Measurements from ENCODE around the gene DNASE1L2.
"Not testable (repeated sequence)": the region's sequence is repeated elsewhere in the genome, so short reads cannot be mapped to it uniquely, and the experiment has no call there.

Gene DNASE1L2

DNA sequence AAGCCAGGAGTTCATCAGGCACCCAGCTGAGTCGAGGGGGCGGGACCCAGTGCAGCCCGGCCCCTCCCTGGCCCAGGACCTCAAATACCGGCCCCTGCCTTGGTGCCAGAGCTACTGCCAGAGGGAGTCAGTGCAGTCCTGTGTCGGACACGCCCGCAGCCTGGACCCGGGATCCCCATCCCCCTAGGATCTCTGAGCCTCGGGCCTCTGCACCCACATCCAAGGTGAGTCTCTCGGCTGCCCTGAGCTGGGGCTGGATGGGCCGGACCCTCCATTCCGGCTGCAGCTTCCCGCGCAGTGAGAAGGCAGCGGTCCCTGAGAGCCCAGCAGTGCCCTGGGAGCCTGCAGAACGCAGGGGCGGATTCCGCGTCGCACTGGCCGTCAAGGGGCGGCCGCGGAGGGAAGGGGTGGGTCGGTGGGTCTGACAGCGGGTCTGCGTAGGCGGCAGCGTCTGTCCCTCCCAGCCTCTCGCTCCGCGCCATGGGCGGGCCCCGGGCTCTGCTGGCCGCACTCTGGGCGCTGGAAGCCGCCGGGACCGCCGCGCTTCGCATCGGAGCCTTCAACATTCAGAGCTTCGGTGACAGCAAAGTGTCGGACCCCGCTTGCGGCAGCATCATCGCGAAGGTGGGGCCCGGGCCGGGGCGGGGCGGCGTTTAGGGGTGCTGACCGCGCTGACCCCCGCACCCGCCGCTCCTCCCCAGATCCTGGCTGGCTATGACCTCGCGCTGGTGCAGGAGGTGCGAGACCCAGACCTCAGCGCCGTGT is at the start of gene DNASE1L2:
TSS of gene DNASE1L2 (plus strand) at position 108 of the 765 bp plus-strand sequence. CDS start at position 481, 373 bp downstream.
- no peak for DNase-seq

DNA sequence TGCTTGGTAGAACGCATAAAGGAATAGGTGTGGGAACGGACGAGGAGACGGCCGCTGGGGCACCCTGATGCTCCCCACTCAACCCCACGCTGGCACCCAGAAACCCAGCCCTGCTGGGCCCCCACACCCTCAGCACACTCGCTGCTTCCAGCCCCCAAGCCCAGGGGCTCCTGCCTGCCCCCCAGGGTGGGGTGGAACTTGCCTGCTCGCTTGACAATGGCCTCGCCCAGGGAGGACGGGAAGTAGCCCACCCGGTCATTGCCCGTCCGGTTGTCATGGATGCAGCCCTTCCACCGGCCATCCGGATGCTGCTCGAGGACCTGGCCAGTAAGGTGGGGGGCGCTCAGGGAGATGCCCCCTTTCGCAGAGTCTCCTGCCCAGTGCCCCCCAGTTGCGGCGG is 49.7 kb upstream of the DNASE1L2 start:
- DNase-seq, result no peak

DNA sequence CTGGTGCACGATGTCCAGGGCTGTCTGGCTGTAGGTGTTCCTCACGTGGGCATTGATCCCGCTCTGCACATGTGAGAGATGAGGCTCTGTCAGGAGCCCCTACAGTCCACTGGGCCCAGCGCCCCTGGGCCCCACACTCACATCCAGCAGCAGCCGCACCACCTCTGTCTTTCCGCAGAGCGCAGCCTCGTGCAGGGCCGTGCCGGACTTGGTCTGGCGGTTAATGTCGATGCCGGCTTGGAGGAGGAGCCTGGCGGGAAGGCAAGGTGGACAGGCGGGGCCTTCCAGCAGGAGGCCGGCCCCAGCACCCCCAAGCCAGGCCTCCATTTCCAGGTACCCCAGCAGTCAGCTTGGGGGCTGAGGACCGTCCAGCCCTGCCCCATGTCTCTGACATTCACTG is 49.0 kb upstream of the DNASE1L2 start:
- no peak for DNase-seq

- DNase-seq, result no peak
These were observed 47.8 kb upstream of the DNASE1L2 start for GRCh38 chr16:2188395-2188794.

- no peak for DNase-seq
These were observed 46.9 kb upstream of the DNASE1L2 start for GRCh38 chr16:2189252-2189893.

- DNase-seq, result no peak
These were observed 46.1 kb upstream of the DNASE1L2 start for GRCh38 chr16:2190002-2190658.

- DNase-seq, result no peak
These were observed 45.4 kb upstream of the DNASE1L2 start for GRCh38 chr16:2190659-2191445.

DNA sequence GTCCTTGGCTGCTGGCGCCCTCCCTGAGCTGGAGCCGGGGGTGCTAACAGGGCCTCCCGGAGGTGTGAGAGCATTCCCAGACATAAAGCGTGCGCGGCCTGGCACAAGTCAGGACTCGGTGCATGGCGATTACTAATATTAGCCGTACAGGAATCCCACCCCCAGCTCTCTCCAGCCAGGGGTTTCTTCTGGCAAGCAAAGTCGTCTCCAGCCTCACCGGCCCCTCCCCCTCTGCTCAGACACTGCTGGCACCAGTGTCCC is 44.9 kb upstream of the DNASE1L2 start:
- no peak for DNase-seq

DNA sequence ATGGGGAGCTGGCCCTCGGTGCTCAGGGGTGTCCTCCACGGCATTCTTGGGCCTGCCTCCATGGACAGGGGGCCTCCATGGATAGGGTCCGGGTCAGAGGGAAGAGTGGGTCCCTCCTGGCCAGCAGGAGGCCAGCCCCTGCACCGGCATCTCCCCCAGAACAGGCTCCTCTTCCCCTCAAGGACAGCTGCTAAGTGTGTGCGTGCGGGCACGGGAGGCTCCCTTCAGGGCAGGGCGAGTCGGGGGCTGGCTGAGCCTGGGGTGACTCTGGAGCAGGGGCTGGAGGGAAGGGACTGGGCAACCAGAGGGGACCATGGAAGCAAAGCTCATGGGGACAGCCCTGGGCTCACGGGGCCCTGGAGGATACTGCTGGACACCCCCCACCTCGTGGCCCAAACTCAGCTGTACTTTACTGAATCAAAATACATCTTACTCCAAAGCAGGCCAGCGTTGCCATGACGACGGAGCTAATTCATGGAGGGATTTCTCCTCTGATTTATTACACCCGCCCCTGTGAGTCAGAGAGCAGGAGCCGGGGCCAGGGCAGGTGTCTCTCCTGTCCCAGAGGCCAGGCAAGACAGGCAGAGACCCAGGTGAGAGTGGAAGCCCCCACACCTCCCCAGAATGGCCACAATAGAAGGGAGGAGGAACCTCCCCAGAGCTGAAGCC is 41.9 kb upstream of the DNASE1L2 start:
- DNase-seq, result no peak

GRCh38 chr16:2194852-2195321 is 41.4 kb upstream of the DNASE1L2 start:
- peak; percentile 75 for DNase-seq

DNA sequence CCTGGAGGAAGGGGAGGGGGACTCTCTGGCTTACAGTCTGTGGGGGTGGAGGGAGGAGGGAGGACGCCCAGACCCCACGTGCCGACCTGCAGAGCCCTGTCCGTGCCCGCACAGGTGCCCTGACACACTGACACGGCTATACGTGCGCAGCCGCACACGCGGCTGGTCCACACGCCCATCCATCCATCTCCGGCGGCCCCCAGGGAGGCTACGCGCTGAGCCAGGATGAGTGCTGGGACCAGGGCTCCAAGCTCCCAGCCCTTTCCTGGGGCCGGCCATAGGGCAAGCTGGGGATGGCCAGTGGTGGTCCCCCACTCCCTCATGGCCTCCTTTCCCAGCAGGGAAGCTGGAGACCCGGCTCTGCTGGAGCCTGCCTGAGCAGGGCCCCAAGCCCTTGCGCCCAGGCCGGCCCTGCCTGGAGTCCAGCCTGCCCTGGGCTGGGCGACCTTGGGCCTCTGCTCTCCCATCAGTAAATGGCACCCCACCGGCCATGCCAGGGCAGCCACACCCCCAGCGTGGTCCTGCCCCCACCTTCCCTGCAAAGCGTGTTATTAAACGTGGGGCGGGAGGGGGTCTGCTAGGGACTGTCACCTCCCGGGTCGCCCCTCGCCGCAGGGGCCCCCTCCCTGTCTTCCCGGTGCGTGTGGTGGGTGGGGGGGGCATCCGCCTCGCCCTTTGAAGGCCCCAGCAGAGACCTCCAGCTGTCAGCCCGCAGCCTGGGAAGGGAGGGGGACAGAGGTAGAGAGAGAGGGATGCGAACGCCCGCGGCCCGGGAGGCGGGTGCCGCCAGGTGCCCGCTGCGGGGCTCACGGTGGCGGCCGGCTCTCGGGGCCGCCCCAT is 40.7 kb upstream of the DNASE1L2 start:
- no peak for DNase-seq

- DNase-seq, result peak; percentile 4
These were observed 39.9 kb upstream of the DNASE1L2 start, which contains the start of gene CASKIN1 for GRCh38 chr16:2196162-2196980. TSS of gene CASKIN1 (minus strand) at chr16:2196605. CDS start at chr16:2196432, 173 bp downstream.

- no peak for DNase-seq
These were observed 39.2 kb upstream of the DNASE1L2 start for GRCh38 chr16:2196981-2197511.

DNA sequence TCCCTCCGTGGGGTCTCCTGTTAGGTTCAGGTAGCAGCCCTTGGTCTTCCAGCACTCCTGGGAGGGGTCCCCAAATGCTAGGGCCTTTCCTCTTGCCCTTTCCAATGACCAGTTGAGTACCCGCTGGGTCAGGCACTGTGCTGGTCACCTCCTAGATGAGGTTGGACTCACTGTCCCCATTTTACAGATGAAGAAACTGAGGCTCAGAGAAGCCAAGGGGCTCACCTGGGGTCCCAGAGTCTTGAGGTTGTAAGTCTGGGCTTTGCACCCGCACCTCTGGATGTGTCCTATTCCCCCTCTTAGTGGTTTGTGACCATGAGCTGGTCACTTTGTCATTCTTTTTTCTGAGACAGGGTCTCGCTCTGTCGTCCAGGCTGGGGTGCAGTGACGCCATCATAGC is 38.5 kb upstream of the DNASE1L2 start:
- DNase-seq, result no peak

- no peak for DNase-seq
These were observed 38.0 kb upstream of the DNASE1L2 start for GRCh38 chr16:2198283-2198682.

DNA sequence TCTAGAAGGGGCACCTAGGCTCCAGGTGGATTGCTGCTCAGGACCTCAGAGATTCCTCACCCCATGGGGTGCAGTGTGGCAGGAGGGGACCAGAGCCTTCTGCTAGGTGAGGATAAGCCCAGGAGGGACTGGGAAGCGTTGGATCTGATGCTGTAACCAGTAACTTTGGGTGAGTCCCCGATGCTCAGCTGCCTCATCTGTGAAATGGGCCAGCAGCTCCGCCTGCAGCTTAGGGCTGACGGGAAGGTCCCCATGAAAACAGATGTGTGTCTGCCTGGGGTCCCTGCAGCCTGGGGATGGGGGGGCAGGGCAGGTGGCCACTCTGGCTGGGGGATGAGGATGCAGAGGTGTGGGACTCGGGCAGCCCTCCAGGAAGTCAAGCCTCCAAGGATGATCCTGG is 37.1 kb upstream of the DNASE1L2 start:
- DNase-seq, result no peak

- DNase-seq, result no peak
These were observed 36.6 kb upstream of the DNASE1L2 start for GRCh38 chr16:2199621-2200139.

DNA sequence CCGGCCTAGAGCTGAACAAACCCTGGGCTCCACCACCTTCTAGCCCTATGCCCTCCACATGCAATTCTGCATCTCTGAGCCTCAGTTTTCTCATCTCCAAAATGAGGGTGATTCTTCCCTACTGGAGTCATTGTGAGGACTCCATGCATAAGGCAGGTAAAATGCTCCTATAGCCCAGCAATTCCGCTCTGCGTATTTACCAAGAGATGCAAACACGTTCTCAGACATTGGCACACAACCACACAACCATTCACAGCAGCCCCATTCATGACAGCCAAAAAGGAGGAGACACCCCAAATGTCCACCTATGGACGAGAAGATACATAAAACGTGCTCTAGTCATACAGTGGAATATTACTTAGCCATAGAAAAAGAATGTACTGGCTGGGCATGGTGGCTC is 35.9 kb upstream of the DNASE1L2 start:
- DNase-seq, result no peak

GRCh38 chr16:2203119-2203688 is 33.0 kb upstream of the DNASE1L2 start:
- DNase-seq, result not testable (repeated sequence)

Measured in DMS79 treated with DMSO at 0.1 percent for 48 hours (cell line).